Measurements from ENCODE around the gene IDUA.

DNA sequence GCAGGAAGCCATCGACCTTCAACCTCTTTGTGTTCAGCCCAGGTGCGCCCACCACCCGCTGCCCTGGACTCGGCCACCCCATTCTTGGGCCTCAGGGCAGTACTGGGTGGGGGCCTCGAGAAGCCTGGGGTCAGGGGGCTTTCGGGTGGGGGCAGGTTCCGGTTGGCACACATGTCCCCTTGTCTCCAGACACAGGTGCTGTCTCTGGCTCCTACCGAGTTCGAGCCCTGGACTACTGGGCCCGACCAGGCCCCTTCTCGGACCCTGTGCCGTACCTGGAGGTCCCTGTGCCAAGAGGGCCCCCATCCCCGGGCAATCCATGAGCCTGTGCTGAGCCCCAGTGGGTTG lies 17.2 kb downstream of the IDUA start:
- TF ChIP-seq POLR2A (IDR thresholded peaks at IDR 0.05), result no peak
- no peak for TF ChIP-seq CTCF (IDR thresholded peaks at IDR 0.05)
- TF ChIP-seq POLR2AphosphoS5 (IDR thresholded peaks at IDR 0.05), result no peak
- no peak for TF ChIP-seq EP300 (IDR thresholded peaks at IDR 0.05)
